ENCODE data around the gene GPR156.

GPR156 gene

DNA sequence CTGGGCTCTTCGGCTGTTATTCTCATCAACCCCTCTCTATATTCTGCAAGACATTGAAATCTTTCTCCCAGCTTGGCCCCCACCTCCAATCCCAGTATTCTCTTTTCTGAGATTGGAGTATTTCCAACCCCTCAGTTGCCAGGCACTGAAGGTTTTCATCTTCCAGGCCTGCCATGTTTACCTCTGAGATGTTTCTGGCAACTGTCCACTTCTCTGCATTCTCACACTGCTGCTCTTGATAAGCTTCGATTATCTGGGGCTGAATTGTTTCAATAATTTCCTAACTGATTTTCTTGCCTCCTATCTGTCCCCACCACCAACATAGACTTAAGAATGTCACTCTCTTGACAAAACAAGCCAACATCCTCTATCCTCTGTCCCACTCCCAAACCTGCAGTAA lies 1.4 kb upstream of the GPR156 start:
- no peak overlapping the region for H3K27ac ChIP-seq
- TF ChIP-seq, protein P1, sequence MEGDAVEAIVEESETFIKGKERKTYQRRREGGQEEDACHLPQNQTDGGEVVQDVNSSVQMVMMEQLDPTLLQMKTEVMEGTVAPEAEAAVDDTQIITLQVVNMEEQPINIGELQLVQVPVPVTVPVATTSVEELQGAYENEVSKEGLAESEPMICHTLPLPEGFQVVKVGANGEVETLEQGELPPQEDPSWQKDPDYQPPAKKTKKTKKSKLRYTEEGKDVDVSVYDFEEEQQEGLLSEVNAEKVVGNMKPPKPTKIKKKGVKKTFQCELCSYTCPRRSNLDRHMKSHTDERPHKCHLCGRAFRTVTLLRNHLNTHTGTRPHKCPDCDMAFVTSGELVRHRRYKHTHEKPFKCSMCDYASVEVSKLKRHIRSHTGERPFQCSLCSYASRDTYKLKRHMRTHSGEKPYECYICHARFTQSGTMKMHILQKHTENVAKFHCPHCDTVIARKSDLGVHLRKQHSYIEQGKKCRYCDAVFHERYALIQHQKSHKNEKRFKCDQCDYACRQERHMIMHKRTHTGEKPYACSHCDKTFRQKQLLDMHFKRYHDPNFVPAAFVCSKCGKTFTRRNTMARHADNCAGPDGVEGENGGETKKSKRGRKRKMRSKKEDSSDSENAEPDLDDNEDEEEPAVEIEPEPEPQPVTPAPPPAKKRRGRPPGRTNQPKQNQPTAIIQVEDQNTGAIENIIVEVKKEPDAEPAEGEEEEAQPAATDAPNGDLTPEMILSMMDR (conservative IDR thresholded peaks at IDR 0.05) = no peak

DNA sequence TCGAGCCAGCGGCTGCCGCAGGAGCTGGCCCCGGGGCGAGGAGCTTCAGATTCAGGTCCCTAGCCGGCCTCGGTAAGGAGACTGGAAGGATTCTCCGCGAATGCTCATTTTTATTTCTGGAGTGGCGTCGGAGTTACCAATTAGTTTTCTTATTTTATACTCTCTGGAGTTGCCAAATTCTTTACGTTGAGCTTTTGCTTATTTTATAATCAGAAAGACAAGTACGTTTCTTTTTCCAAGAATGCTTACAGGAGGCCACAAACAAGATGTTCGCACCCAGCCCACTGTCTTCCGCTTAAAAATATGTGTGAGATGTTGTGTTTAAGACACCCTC lies 453 bp upstream of the GPR156 start:
- H3K27ac ChIP-seq = peak overlapping the region; percentile 65; the same call in 1 of the 2 replicates
- TF ChIP-seq, protein P1 (conservative IDR thresholded peaks at IDR 0.05) = no peak

- no peak overlapping the region for H3K27ac ChIP-seq
- TF ChIP-seq, protein P1 (conservative IDR thresholded peaks at IDR 0.05) = no peak
Observed at GRCh38 chr3:120281261-120281660, 3.8 kb downstream of the GPR156 start.

- TF ChIP-seq, protein P1 (conservative IDR thresholded peaks at IDR 0.05) = no peak
Observed at GRCh38 chr3:120280566-120280965, 4.5 kb downstream of the GPR156 start.

GRCh38 chr3:120280026-120280425 lies 5.0 kb downstream of the GPR156 start:
- H3K27ac ChIP-seq = no peak overlapping the region
- TF ChIP-seq, protein P1 (conservative IDR thresholded peaks at IDR 0.05) = no peak

More at GRCh38 chr3:120280566-120280965, 4.5 kb downstream of the GPR156 start:
- no peak overlapping the region for H3K27ac ChIP-seq

DNA sequence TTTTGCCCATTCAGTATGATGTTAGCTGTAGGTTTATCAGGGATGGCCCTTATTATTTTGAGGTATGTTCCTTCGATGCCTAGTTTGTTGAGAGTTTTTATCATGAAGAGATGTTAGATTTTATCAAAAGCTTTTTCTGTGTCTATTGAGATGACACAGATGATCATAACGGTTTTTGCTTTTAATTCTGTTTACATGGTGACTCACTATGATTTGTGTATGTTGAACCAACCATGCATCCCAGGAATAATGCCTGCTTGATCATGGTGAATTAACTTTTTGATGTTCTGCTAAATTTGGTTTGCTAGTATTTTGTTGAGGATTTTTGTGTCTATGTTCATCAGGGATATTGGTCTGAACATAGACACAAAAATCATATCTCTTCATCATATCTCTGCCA lies 8.3 kb downstream of the GPR156 start:
- H3K27ac ChIP-seq = no peak overlapping the region
- TF ChIP-seq, protein P1 (conservative IDR thresholded peaks at IDR 0.05) = no peak

DNA sequence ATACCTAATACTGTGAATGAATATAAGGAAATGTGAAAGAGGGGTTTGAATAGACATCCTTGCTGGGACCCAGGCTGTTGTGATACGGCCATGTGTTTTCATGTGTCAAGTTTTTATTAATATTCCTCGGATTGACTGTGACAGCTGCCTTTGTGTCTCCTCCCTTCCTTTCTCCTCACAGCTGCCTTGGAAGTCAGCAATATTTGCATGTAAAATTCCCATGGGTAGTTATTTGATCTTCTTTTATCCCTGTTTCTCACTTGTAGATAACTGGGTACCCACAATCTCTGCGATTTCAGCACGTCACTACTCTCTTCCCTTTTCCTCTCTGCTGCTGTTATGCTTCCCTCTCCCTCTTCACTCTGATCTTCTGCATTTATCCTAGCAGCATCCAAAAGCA lies 9.4 kb downstream of the GPR156 start:
- H3K27ac ChIP-seq = no peak overlapping the region
- TF ChIP-seq, protein P1 (conservative IDR thresholded peaks at IDR 0.05) = no peak

GRCh38 chr3:120274739-120275167 lies 10.3 kb downstream of the GPR156 start:
- H3K27ac ChIP-seq = no peak overlapping the region
- TF ChIP-seq, protein P1 (conservative IDR thresholded peaks at IDR 0.05) = no peak
